Parathyroid adenoma (tissue), 2 donors: ENCODE measurements around the gene C1orf53.

Experiments
- H2AFZ ChIP-seq: fragments of 300-600 bp; sonication (generic); one replicate; pipeline ENCODE4 v1.7.0; 2017; ENCODE audit warnings: antibody characterized with exemption, mild to moderate bottlenecking
- H3K27ac ChIP-seq: fragments of 300-600 bp; sonication (generic); one replicate; pipeline ENCODE4 v1.7.0; 2017
- H3K27me3 ChIP-seq: fragments of 300-600 bp; sonication (generic); one replicate; pipeline ENCODE4 v1.7.0; 2017; ENCODE audit warnings: low read length; ENCODE audit not compliant: control insufficient read depth, insufficient read depth
- H3K36me3 ChIP-seq: fragments of 300-600 bp; sonication (generic); one replicate; pipeline ENCODE4 v1.7.0; 2017; ENCODE audit warnings: low read length; ENCODE audit not compliant: control insufficient read depth, insufficient read depth
- H3K4me1 ChIP-seq: fragments of 300-600 bp; sonication (generic); one replicate; pipeline ENCODE4 v1.7.0; 2017; ENCODE audit warnings: control low read depth
- H3K4me2 ChIP-seq: fragments of 300-600 bp; sonication (generic); one replicate; pipeline ENCODE4 v1.7.0; 2017; ENCODE audit warnings: low read length
- H3K4me3 ChIP-seq: fragments of 300-600 bp; sonication (generic); one replicate; pipeline ENCODE4 v1.7.0; 2017; ENCODE audit warnings: low read depth, low read length
- H3K79me2 ChIP-seq: fragments of 300-600 bp; sonication (generic); one replicate; pipeline ENCODE4 v1.7.0; 2017; ENCODE audit warnings: control low read depth
- H3K9ac ChIP-seq: fragments of 300-600 bp; sonication (generic); one replicate; pipeline ENCODE4 v1.7.0; 2017; ENCODE audit warnings: mild to moderate bottlenecking
- H3K9me3 ChIP-seq: fragments of 300-600 bp; sonication (generic); one replicate; pipeline ENCODE4 v1.7.0; 2017; ENCODE audit warnings: low read length; ENCODE audit not compliant: control insufficient read depth
- CTCF ChIP-seq: fragments of 300-600 bp; sonication (generic); IDR thresholded peaks from one replicate; pipeline ENCODE4 v1.7.0; 2017; ENCODE audit warnings: antibody characterized with exemption, mild to moderate bottlenecking
- donor health status: primary hyperparathyroidism.

The C1orf53 gene

GRCh38 chr1:197911111-197911856 is 8.9 kb downstream of the C1orf53 start:
- Histone ChIP-seq H3K4me2 (no peak overlapping the region), H3K27me3 (peaks cover 18% of the 10 kb centered on the region), H2AFZ (no peak overlapping the region), H3K9me3 (no peaks in the 10 kb centered on the region), H3K4me3 (no peak overlapping the region), H3K79me2 (no peaks in the 10 kb centered on the region), H3K36me3 (no peaks in the 10 kb centered on the region), H3K27ac (no peak overlapping the region), H3K9ac (no peak overlapping the region), H3K4me1 (no peaks in the 10 kb centered on the region)
- no peak for TF ChIP-seq CTCF

DNA sequence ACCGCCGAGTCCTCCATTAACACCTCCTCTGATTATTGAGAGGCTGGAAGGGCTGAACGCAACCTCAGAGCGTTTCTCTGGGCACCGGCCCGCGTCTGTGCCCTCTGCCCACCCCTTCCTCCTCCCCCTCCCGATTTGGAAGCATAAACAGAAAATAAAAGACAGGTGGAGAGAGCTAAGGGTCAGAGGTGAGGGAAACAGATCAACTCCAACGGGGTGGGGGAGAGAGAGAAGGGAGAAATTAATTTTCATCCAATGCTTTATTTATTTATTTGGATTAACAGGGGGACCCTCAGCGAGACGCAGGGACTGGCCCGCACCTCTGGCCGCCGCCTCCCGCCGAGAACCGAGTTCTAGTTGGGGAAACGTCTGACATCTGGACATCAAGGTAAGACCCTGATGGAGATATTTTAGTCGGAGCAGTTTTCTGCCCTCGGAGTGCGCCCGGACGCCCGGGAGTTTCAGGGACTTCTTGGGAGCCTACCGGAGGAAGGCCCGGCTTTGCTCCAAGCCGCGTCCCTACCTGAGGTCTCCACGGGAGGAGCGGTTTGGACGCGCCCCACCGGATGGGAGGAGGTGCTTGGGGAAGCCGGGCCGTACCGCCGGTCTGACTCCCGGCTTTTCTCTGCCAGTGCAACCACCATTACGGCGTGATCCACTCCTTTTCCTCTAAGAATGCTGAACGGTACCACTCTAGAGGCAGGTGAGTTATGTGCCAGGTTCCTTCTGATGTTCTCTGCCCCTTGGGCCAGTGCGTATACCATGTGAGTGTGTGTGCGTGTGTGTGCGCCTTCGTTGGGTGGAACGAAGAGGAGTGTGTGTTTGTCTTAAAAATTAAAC is 9.6 kb downstream of the C1orf53 start:
- Histone ChIP-seq H3K4me3 (no peak overlapping the region), H3K27me3 (peaks cover 24% of the 10 kb centered on the region), H3K36me3 (no peaks in the 10 kb centered on the region), H3K27ac (no peak overlapping the region), H3K9me3 (no peaks in the 10 kb centered on the region), H3K4me1 (no peaks in the 10 kb centered on the region), H3K9ac (no peak overlapping the region), H3K79me2 (no peaks in the 10 kb centered on the region), H3K4me2 (peak overlapping the region; percentile 24), H2AFZ (no peak overlapping the region)
- no peak for TF ChIP-seq CTCF

DNA sequence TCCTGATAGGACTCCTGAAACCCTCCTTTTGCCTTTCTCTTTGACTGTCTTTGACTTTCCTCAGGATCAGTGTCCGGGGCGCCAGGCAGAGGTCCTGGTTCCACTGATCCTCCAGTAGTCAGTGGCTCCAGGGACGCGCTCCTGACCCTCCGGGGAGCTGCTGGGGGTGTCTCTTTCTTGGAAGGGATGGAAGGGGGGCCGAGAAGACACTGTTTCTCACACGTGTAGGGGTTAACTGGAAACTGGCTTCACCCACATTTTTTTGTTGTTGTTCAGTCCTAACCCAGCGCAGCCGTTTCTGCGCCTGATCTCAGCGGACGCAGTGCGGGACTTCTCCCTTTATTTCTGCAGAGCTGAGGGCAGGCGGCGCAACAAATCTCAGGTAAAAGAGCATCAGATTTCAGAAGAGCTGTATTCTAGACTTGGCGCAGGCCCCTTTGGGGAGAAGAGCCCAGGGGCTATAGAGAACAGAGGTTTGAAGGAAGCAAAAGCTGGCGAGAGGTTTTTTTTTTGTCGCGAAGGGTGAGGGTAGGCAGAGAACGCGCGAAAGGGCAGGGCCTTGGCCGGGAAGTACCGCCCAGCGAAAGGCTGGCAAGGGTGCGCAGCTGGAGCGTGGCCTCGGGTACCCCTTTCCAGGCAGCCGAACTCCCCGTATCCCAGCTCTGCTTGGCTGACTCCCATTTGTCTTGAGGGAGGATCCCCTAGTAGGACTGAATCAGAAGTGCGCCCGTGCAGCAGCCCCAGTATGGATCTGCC is 10.5 kb downstream of the C1orf53 start:
- no peak overlapping the region for H3K4me3 ChIP-seq

More for the DNA sequence above, 10.5 kb downstream of the C1orf53 start:
- Histone ChIP-seq H3K9me3 (no peaks in the 10 kb centered on the region), H2AFZ (no peak overlapping the region), H3K4me1 (no peaks in the 10 kb centered on the region), H3K9ac (no peak overlapping the region), H3K79me2 (no peaks in the 10 kb centered on the region), H3K27ac (no peak overlapping the region), H3K36me3 (no peaks in the 10 kb centered on the region), H3K4me2 (no peak overlapping the region), H3K27me3 (peaks cover 25% of the 10 kb centered on the region)
- no peak for TF ChIP-seq CTCF
